GM12878 (cell line): ENCODE data around the gene NAGA. TPM values are rescaled to one million over a fixed set of nuclear protein-coding genes. Genes with fewer than 3 reads are reported as not detected.

ENCODE experiments used
- ATAC-seq: fragments of 200-7000 bp; cut with Tn5 transposase; 3 replicates; pipeline ENCODE4 v1.9.1; 2020; ENCODE audit warnings: mild to moderate bottlenecking, moderate library complexity
- BruUV-seq: library from RNA; stranded (reverse); fragments of 400-500 nt; replicated peaks from 2 replicates; lab custom pipeline; 2021; lab: Mats Ljungman, UMichigan
- CTCF ChIA-PET: fragments of 300-600 bp; sonication (Branson Sonifier 250); formaldehyde crosslinking; extraction: SDS; loops from one replicate; lab custom pipeline; 2021; ENCODE audit warnings: inconsistent platforms; lab: Yijun Ruan, JAX
- POLR2A ChIA-PET: fragments of 350-600 bp; formaldehyde crosslinking; extraction: SDS; loops from one replicate; lab custom pipeline; 2021; ENCODE audit warnings: inconsistent platforms; lab: Charles Lee
- RAD21 ChIA-PET: fragments of 300-600 bp; sonication (Branson Sonifier 250); formaldehyde crosslinking; loops from one replicate; lab custom pipeline; 2023; ENCODE audit warnings: antibody characterized with exemption; ENCODE audit not compliant: unreplicated experiment; lab: Charles Lee
- SMC1A ChIA-PET: fragments of 300-600 bp; sonication (Branson Sonifier 250); formaldehyde crosslinking; loops from one replicate; lab custom pipeline; 2023; ENCODE audit not compliant: unreplicated experiment, uncharacterized antibody; lab: Charles Lee
- DNase-seq: peaks from one replicate; pipeline ENCODE4 v3.0.0-alpha.2; 2011; ENCODE audit warnings: low read depth, low spot score
- FAIRE-seq: peaks from 3 replicates; lab custom pipeline; 2011; peaks lifted over from hg19 to GRCh38; lab: Jason Lieb, UNC
- H2AFZ ChIP-seq: 2 replicates; pipeline ENCODE4 v1.6.0; 2011; ENCODE audit warnings: low read depth, low read length, control low read depth; ENCODE audit not compliant: control insufficient read depth
- H3K27ac ChIP-seq: 2 replicates; pipeline ENCODE4 v1.5.1; 2011; ENCODE audit warnings: control low read depth; ENCODE audit not compliant: control insufficient read depth, insufficient read depth
- H3K27me3 ChIP-seq, 2 experiments: replicated peaks in 1 of 2; 2 replicates each; pipeline versions ENCODE4 v1.6.0 to v1.6.1; 2011; ENCODE audit warnings: low read length in 1 of 2; ENCODE audit not compliant: control insufficient read depth in 2 of 2, insufficient read depth in 2 of 2
- H3K36me3 ChIP-seq, 2 experiments: 2 replicates each; pipeline ENCODE4 v1.5.1; 2011; ENCODE audit warnings: low read length in 1 of 2; ENCODE audit not compliant: control insufficient read depth in 2 of 2, insufficient read depth in 2 of 2
- H3K4me1 ChIP-seq: 2 replicates; pipeline ENCODE4 v1.6.1; 2011; ENCODE audit warnings: mild to moderate bottlenecking, low read length, moderate library complexity, mixed read lengths; ENCODE audit not compliant: control insufficient read depth, insufficient read depth
- H3K4me2 ChIP-seq: 2 replicates; pipeline ENCODE4 v1.6.0; 2011; ENCODE audit warnings: control low read depth; ENCODE audit not compliant: control insufficient read depth, insufficient read depth
- H3K4me3 ChIP-seq: fragments of 200-600 bp; sonication (generic); 2 replicates; pipeline ENCODE4 v1.5.1; 2016
- H3K79me2 ChIP-seq: 2 replicates; pipeline ENCODE4 v1.6.0; 2011; ENCODE audit warnings: low read length; ENCODE audit not compliant: control insufficient read depth, insufficient read depth
- H3K9ac ChIP-seq: 2 replicates; pipeline ENCODE4 v1.8.0; 2011; ENCODE audit warnings: low read length, control low read depth, mixed read lengths; ENCODE audit not compliant: control insufficient read depth, insufficient read depth
- H3K9me3 ChIP-seq: replicated peaks from 3 replicates; pipeline ENCODE4 v1.5.1; 2011; ENCODE audit warnings: mild to moderate bottlenecking, low read length; ENCODE audit not compliant: control insufficient read depth, insufficient read depth
- H4K20me1 ChIP-seq: 2 replicates; pipeline ENCODE4 v1.6.0; 2011; ENCODE audit not compliant: control insufficient read depth, insufficient read depth
- BACH1 ChIP-seq: fragments of 450-650 bp; IDR thresholded peaks from 2 replicates; pipeline ENCODE4 v1.6.1; 2017; ENCODE audit warnings: mild to moderate bottlenecking, borderline replicate concordance
- CBFB ChIP-seq: IDR thresholded peaks from 2 replicates; pipeline ENCODE4 v1.6.1; 2016; ENCODE audit warnings: antibody characterized with exemption, low read depth
- CHD1 ChIP-seq: IDR thresholded peaks from 2 replicates; pipeline ENCODE4 v1.6.1; 2012; ENCODE audit warnings: low read depth, low read length, improper control_type of control experiment
- GATAD2B ChIP-seq: fragments of 450-650 bp; conservative IDR thresholded peaks from 2 replicates; pipeline ENCODE4 v1.6.1; 2017; ENCODE audit warnings: low read depth, mild to moderate bottlenecking, moderate library complexity
- HDGF ChIP-seq: fragments of 450-650 bp; IDR thresholded peaks from 2 replicates; pipeline ENCODE4 v1.6.1; 2016; ENCODE audit warnings: antibody characterized with exemption
- IKZF1 ChIP-seq: fragments of 450-650 bp; conservative IDR thresholded peaks from 2 replicates; pipeline ENCODE4 v1.6.1; 2017; ENCODE audit warnings: antibody characterized with exemption, mild to moderate bottlenecking
- JUND ChIP-seq: IDR thresholded peaks from 2 replicates; pipeline ENCODE4 v1.6.1; 2012; ENCODE audit warnings: low read depth, mild to moderate bottlenecking, low read length, improper control_type of control experiment, moderate library complexity
- KAT2A ChIP-seq: conservative IDR thresholded peaks from 2 replicates; pipeline ENCODE4 v1.6.1; 2011; ENCODE audit warnings: low read depth, low read length; ENCODE audit not compliant: control insufficient read depth
- KDM1A ChIP-seq: fragments of 200-600 bp; sonication (generic); IDR thresholded peaks from 2 replicates; pipeline ENCODE4 v1.6.1; 2016; ENCODE audit warnings: borderline replicate concordance
- MYB ChIP-seq: fragments of 150-350 bp; IDR thresholded peaks from 2 replicates; pipeline ENCODE4 v1.6.1; 2014; ENCODE audit warnings: mild to moderate bottlenecking, low read depth, low read length, borderline replicate concordance
- RAD21 ChIP-seq: IDR thresholded peaks from 2 replicates; pipeline ENCODE4 v1.6.1; 2011; ENCODE audit warnings: mild to moderate bottlenecking, low read depth, low read length, moderate library complexity; ENCODE audit not compliant: insufficient read depth
- WGBS: methylation state at CpG from one replicate; pipeline ENCODE4 v1.1.6; 2016; ENCODE audit warnings: low lambda C conversion rate; ENCODE audit not compliant: insufficient replicate concordance, insufficient coverage; ENCODE audit errors: missing lambda C conversion rate; 5-methylcytosine and 5-hydroxymethylcytosine counted together
- in situ Hi-C: fragments of 300-500 bp; cut with MboI; formaldehyde crosslinking; loops from 9 replicates; pipeline ENCODE4 v1.14.3; 2018; ENCODE audit warnings: mixed read lengths
- intact Hi-C: fragments of 100-400 bp; cut with micrococcal nuclease; formaldehyde crosslinking; loops from one replicate; pipeline ENCODE4 v1.14.2; 2022; ENCODE audit not compliant: unreplicated experiment
- polyA plus RNA-seq, 11 experiments: library from polyadenylated mRNA; depleted of rRNA in 4 of 11; unstranded in 6 of 11; stranded (reverse) in 5 of 11; fragments of >200 nt; fragmentation: Nextera tagmentation in 4 of 11; fragmentation: Illumina TruSeq in 1 of 11; extraction: Ambion mirVana in 4 of 11; extraction: Trizol in 1 of 11; gene quantifications; 1 replicate in 1 of 11; 2 replicates in 10 of 11; pipeline versions ENCODE4 v1.2.1 to v1.2.3, GENCODE V29; 2011 to 2016; ENCODE audit warnings: inconsistent platforms in 2 of 11, missing spikeins in 2 of 11, low read depth in 1 of 11
- total RNA-seq, 4 experiments: library from RNA; depleted of rRNA in 3 of 4; stranded (reverse); fragments of >200 nt in 3 of 4; fragmentation: Illumina TruSeq in 1 of 4; extraction: Trizol in 1 of 4; gene quantifications; 2 replicates each; pipeline versions ENCODE4 v1.2.1 to v1.2.3, GENCODE V29; 2013 to 2021
- TF ChIP-seq, protein P1 (sequence below): fragments of 450-650 bp; IDR thresholded peaks from 2 replicates; pipeline ENCODE4 v1.6.1; 2017; ENCODE audit warnings: antibody characterized with exemption, mild to moderate bottlenecking, moderate library complexity
- TF ChIP-seq, protein P2 (sequence below): fragments of 450-650 bp; formaldehyde crosslinking; IDR thresholded peaks from 2 replicates; pipeline ENCODE4 v1.4.0; 2020; ENCODE audit warnings: mild to moderate bottlenecking, moderate library complexity
- TF ChIP-seq, protein P3 (sequence below): IDR thresholded peaks from 2 replicates; pipeline ENCODE4 v1.6.1; 2012; ENCODE audit warnings: low read depth, low read length, improper control_type of control experiment

The NAGA gene
- total and polyA plus RNA-seq, 10 of the 15 experiments (the other 5 are each of a cell fraction or from before 2014, with no cell fraction given) = 9.3 to 46.0 (median 33.2) TPM

DNA sequence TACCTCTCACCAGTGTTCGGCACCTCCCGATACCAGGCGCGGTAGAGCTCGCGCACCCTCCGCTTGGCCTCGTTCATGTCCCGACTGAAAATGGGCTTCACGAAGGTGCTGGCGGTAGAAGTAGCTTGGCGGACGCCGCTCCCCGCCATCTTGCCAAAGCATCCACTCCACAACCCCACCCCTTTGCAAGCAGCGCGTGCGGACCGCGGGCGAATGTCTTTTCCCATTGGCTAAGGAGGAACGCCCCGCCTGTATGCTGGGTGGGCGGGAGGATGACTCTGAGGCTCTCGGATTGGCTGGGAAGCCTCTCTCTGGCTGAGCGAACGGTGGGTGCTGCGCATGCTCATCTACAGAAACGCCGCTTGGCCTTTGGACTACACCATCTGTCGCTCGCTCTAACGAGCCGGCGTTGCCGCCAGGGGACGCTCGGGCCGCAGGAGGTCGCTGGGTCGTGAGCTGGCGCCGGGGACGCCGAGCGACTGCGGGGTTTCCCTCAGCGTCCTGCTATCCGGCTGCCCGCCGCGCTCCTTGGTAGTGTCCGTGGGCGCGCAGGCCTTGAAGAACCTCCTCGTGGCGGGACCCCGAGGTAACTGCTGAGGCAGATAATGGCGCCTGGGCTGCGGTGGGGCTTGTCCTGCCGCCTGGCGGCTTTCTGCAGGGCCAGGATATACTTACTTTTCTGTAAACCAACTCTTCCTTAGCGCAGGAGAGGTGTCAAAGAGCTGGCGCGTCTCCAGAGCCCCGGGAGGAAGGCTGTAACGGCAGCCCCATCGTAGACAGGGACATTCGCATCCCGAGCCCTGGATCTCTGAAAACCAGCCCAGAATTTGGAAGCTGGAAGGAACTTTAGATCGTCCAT, 20.2 kb upstream of the NAGA start, which contains the start of gene NDUFA6:
Gene NDUFA6, minus strand, starts transcription at position 177 of the 859 bp plus-strand sequence. Its CDS starts 28 bp downstream, at position 149.
- intact Hi-C loops = loop anchor here (1.0 to 10.0 kb wide), 3 partner anchors 124 to 524 kb away; partner anchors contain the start of gene POLDIP3
- RAD21 ChIA-PET = interaction anchor here (0.6 to 5.6 kb wide), 28 partner anchors 11 to 523 kb away, joined by 3 to 32 read pairs (median 4); partner anchors contain the start of genes CENPM, NFAM1, SMDT1 and SMIM45
- in situ Hi-C loops = no loop called here
- SMC1A ChIA-PET = interaction anchor here (0.9 to 4.3 kb wide), 25 partner anchors 9 to 383 kb away, joined by 3 to 29 read pairs (median 5); partner anchors contain the start of gene SMDT1
- peaks cover 23% of the 10 kb centered on the region for H3K79me2 ChIP-seq
- H2AFZ ChIP-seq = peak within 1 kb of the TSS; percentile 88
- H3K9me3 ChIP-seq = peaks cover 2% of the 10 kb centered on the region; the same call in 2 of the 3 replicates
- H3K9ac ChIP-seq = peak within 1 kb of the TSS; percentile 91
- peak within 1 kb of the TSS; percentile 82 for H3K4me3 ChIP-seq
- H3K4me1 ChIP-seq = 0 out of 2 replicates have a peak, but pooled peaks cover 3% of the 10 kb centered on the region
- H3K27ac ChIP-seq = peak within 1 kb of the TSS; percentile 87
- H3K27me3 ChIP-seq = no peaks in the 10 kb centered on the region
- peak; percentile 95 for ATAC-seq
- POLR2A ChIA-PET = interaction anchor here (0.6 to 4.6 kb wide), 19 partner anchors 12 to 524 kb away, joined by 3 to 47 read pairs (median 3); partner anchors contain the start of genes NAGA, POLDIP3 and SMDT1
- no peaks in the 10 kb centered on the region for H4K20me1 ChIP-seq
- peak; percentile 96 for FAIRE-seq
- 1% methylated on average over 71 of the region's 71 CpGs for WGBS
- BruUV-seq = TSS peak; percentile 74
- DNase-seq = peak; percentile 99
- peak within 1 kb of the TSS; percentile 96 for H3K4me2 ChIP-seq
- H3K36me3 ChIP-seq = peaks cover 0 to 3% of the 10 kb centered on the region in 2 experiments; a peak in 2 of 4 replicates
- CTCF ChIA-PET = interaction anchor here (0.6 to 4.0 kb wide), 39 partner anchors 9 to 406 kb away, joined by 3 to 36 read pairs (median 4); partner anchors contain the start of genes SMDT1 and SMIM45
- TF ChIP-seq RAD21 = peak; percentile 84
- TF ChIP-seq HDGF = peak; percentile 98
- peak; percentile 76; the same call in 1 of the 2 replicates for TF ChIP-seq CHD1
- TF ChIP-seq GATAD2B = peak; percentile 57; the same call in 1 of the 2 replicates
- TF ChIP-seq, protein P1, sequence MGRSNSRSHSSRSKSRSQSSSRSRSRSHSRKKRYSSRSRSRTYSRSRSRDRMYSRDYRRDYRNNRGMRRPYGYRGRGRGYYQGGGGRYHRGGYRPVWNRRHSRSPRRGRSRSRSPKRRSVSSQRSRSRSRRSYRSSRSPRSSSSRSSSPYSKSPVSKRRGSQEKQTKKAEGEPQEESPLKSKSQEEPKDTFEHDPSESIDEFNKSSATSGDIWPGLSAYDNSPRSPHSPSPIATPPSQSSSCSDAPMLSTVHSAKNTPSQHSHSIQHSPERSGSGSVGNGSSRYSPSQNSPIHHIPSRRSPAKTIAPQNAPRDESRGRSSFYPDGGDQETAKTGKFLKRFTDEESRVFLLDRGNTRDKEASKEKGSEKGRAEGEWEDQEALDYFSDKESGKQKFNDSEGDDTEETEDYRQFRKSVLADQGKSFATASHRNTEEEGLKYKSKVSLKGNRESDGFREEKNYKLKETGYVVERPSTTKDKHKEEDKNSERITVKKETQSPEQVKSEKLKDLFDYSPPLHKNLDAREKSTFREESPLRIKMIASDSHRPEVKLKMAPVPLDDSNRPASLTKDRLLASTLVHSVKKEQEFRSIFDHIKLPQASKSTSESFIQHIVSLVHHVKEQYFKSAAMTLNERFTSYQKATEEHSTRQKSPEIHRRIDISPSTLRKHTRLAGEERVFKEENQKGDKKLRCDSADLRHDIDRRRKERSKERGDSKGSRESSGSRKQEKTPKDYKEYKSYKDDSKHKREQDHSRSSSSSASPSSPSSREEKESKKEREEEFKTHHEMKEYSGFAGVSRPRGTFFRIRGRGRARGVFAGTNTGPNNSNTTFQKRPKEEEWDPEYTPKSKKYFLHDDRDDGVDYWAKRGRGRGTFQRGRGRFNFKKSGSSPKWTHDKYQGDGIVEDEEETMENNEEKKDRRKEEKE = no peak
- TF ChIP-seq JUND = peak; percentile 48; the same call in 1 of the 2 replicates
- 0 out of 2 replicates have a peak, but pooled peaks have one; percentile 30 for TF ChIP-seq MYB
- TF ChIP-seq CBFB = peak; percentile 77; the same call in 1 of the 2 replicates
- no peak for TF ChIP-seq KDM1A
- TF ChIP-seq KAT2A = no peak
- TF ChIP-seq BACH1 = peak; percentile 66
- TF ChIP-seq, protein P2, sequence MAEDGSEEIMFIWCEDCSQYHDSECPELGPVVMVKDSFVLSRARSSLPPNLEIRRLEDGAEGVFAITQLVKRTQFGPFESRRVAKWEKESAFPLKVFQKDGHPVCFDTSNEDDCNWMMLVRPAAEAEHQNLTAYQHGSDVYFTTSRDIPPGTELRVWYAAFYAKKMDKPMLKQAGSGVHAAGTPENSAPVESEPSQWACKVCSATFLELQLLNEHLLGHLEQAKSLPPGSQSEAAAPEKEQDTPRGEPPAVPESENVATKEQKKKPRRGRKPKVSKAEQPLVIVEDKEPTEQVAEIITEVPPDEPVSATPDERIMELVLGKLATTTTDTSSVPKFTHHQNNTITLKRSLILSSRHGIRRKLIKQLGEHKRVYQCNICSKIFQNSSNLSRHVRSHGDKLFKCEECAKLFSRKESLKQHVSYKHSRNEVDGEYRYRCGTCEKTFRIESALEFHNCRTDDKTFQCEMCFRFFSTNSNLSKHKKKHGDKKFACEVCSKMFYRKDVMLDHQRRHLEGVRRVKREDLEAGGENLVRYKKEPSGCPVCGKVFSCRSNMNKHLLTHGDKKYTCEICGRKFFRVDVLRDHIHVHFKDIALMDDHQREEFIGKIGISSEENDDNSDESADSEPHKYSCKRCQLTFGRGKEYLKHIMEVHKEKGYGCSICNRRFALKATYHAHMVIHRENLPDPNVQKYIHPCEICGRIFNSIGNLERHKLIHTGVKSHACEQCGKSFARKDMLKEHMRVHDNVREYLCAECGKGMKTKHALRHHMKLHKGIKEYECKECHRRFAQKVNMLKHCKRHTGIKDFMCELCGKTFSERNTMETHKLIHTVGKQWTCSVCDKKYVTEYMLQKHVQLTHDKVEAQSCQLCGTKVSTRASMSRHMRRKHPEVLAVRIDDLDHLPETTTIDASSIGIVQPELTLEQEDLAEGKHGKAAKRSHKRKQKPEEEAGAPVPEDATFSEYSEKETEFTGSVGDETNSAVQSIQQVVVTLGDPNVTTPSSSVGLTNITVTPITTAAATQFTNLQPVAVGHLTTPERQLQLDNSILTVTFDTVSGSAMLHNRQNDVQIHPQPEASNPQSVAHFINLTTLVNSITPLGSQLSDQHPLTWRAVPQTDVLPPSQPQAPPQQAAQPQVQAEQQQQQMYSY (CRISPR knock-in tag) = no peak
- TF ChIP-seq IKZF1 = peak; percentile 83
- TF ChIP-seq, protein P3, sequence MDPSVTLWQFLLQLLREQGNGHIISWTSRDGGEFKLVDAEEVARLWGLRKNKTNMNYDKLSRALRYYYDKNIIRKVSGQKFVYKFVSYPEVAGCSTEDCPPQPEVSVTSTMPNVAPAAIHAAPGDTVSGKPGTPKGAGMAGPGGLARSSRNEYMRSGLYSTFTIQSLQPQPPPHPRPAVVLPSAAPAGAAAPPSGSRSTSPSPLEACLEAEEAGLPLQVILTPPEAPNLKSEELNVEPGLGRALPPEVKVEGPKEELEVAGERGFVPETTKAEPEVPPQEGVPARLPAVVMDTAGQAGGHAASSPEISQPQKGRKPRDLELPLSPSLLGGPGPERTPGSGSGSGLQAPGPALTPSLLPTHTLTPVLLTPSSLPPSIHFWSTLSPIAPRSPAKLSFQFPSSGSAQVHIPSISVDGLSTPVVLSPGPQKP = peak; percentile 34; the same call in 1 of the 2 replicates
